Measurements from ENCODE around the gene TMEM141. TPM values are rescaled to one million over a fixed set of nuclear protein-coding genes. Genes with fewer than 3 reads are reported as not detected.
"Not testable (repeated sequence)": the region's sequence is repeated elsewhere in the genome, so short reads cannot be mapped to it uniquely, and the experiment has no call there.

Gene TMEM141
- total RNA-seq, 4 donors from 2014 or later, result 81.6 to 189 (median 141) TPM

- TF ChIP-seq POLR2A (IDR thresholded peaks at IDR 0.05) (no peak), CTCF (IDR thresholded peaks at IDR 0.05) (no peak)
- Histone ChIP-seq H3K27me3 (no peaks in the 10 kb centered on the region), H3K4me3 (replicated peaks in 1 of 3) (no peak overlapping the region), H3K27ac (peak overlapping the region in 1 of 3 donors; percentile 23), H3K9me3 (no peaks in the 10 kb centered on the region), H3K4me1 (peaks cover 17 to 31% of the 10 kb centered on the region in 2 donors), H3K36me3 (no peaks in the 10 kb centered on the region)
- DNase-seq, result no peak
- WGBS, 2 donors, result 86 to 88% methylated on average over 1 of the region's 1 CpG
- intact Hi-C loops (cut with DNase I), result no loop called here
Measured at GRCh38 chr9:136751244-136751643, 39.9 kb upstream of the TMEM141 start.

GRCh38 chr9:136751814-136752213 is 39.3 kb upstream of the TMEM141 start:
- TF ChIP-seq POLR2A (IDR thresholded peaks at IDR 0.05) (no peak), CTCF (IDR thresholded peaks at IDR 0.05) (no peak)
- Histone ChIP-seq H3K9me3 (no peaks in the 10 kb centered on the region), H3K27me3 (no peaks in the 10 kb centered on the region), H3K4me1 (peaks cover 17 to 31% of the 10 kb centered on the region in 2 donors), H3K36me3 (no peaks in the 10 kb centered on the region), H3K4me3 (replicated peaks in 1 of 3) (no peak overlapping the region), H3K27ac (no peak overlapping the region)
- no peak for DNase-seq
- intact Hi-C loops (cut with DNase I), result no loop called here

- DNase-seq, result no peak
- Histone ChIP-seq H3K4me3 (replicated peaks in 1 of 3) (no peak overlapping the region), H3K4me1 (peaks cover 16 to 32% of the 10 kb centered on the region in 2 donors), H3K27me3 (no peaks in the 10 kb centered on the region), H3K9me3 (no peaks in the 10 kb centered on the region), H3K27ac (no peak overlapping the region), H3K36me3 (no peaks in the 10 kb centered on the region)
- WGBS, 2 donors, result 88 to 90% methylated on average over 29 of the region's 31 CpGs
- TF ChIP-seq POLR2A (IDR thresholded peaks at IDR 0.05) (no peak), CTCF (IDR thresholded peaks at IDR 0.05) (no peak)
- intact Hi-C loops (cut with DNase I), result no loop called here
Measured at GRCh38 chr9:136753371-136754058, 37.6 kb upstream of the TMEM141 start.

- Histone ChIP-seq H3K27ac (no peak overlapping the region), H3K36me3 (no peaks in the 10 kb centered on the region), H3K9me3 (no peaks in the 10 kb centered on the region), H3K4me3 (replicated peaks in 1 of 3) (no peak overlapping the region), H3K4me1 (peaks cover 14 to 30% of the 10 kb centered on the region in 2 donors), H3K27me3 (no peaks in the 10 kb centered on the region)
- no peak for DNase-seq
- 82% methylated on average over 7 of the region's 17 CpGs; no CpG with 5 or more reads in 1 of the 2 donors for WGBS, 2 donors
- TF ChIP-seq CTCF (IDR thresholded peaks at IDR 0.05) (no peak), POLR2A (IDR thresholded peaks at IDR 0.05) (no peak)
- intact Hi-C loops (cut with DNase I), result no loop called here
Measured at GRCh38 chr9:136754059-136754572, 37.0 kb upstream of the TMEM141 start.

- 79 to 87% methylated on average over 7 to 18 of the region's 24 CpGs for WGBS, 2 donors
- intact Hi-C loops (cut with DNase I), result no loop called here
- H3K9me3 ChIP-seq, result no peaks in the 10 kb centered on the region
- peaks cover 9 to 23% of the 10 kb centered on the region in 2 donors for H3K4me1 ChIP-seq
- no peak overlapping the region for H3K27ac ChIP-seq
- no peak for TF ChIP-seq POLR2A (IDR thresholded peaks at IDR 0.05)
- no peak for TF ChIP-seq CTCF (IDR thresholded peaks at IDR 0.05)
- H3K27me3 ChIP-seq, result no peaks in the 10 kb centered on the region
- H3K4me3 ChIP-seq (replicated peaks in 1 of 3), result no peak overlapping the region
- no peak for DNase-seq
- H3K36me3 ChIP-seq, result no peaks in the 10 kb centered on the region
Measured at GRCh38 chr9:136754626-136755301, 36.4 kb upstream of the TMEM141 start.

- H3K4me3 ChIP-seq (replicated peaks in 1 of 3); intact Hi-C loops (cut with DNase I); H3K27me3 ChIP-seq; H3K9me3 ChIP-seq; H3K27ac ChIP-seq; DNase-seq; H3K36me3 ChIP-seq: not testable (repeated sequence)
- peaks cover 9 to 21% of the 10 kb centered on the region in 2 donors for H3K4me1 ChIP-seq
- 92 to 93% methylated on average over 19 to 22 of the region's 22 CpGs for WGBS, 2 donors
Measured at GRCh38 chr9:136755302-136756133, 35.6 kb upstream of the TMEM141 start.

Measured in thyroid gland (tissue), 4 donors.